Activated T-helper 17 cell treated with anti-CD3 and anti-CD28 coated beads, Interleukin-2, amount 50 U/mL, for 72 hours (primary cell): ENCODE data around the gene FLNB. TPM values are rescaled to one million over a fixed set of nuclear protein-coding genes. Genes with fewer than 3 reads are reported as not detected.

ENCODE experiments used
- ATAC-seq: fragments of 150-1000 bp; cut with Tn5 transposase; replicated peaks from 2 replicates; pipeline ENCODE4 v1.10.0; 2021; ENCODE audit warnings: mild to moderate bottlenecking, moderate library complexity
- H3K27ac Mint-ChIP-seq: one replicate; pipeline ENCODE4 v1.8.0; 2022; ENCODE audit warnings: mixed read lengths
- H3K27me3 Mint-ChIP-seq: one replicate; pipeline ENCODE4 v1.8.0; 2022; ENCODE audit warnings: mixed read lengths
- H3K36me3 Mint-ChIP-seq: one replicate; pipeline ENCODE4 v1.8.0; 2022; ENCODE audit warnings: low read depth, mild to moderate bottlenecking, mixed read lengths
- H3K4me1 Mint-ChIP-seq: one replicate; pipeline ENCODE4 v1.8.0; 2022; ENCODE audit warnings: mixed read lengths
- H3K4me3 Mint-ChIP-seq: one replicate; pipeline ENCODE4 v1.8.0; 2022; ENCODE audit warnings: mild to moderate bottlenecking, mixed read lengths
- H3K9me3 Mint-ChIP-seq: one replicate; pipeline ENCODE4 v1.8.0; 2022; ENCODE audit warnings: mixed read lengths
- total RNA-seq, 2 donors: library from RNA; stranded (reverse); gene quantifications; one replicate each; pipeline ENCODE4 v1.2.3, GENCODE V29; 2022

The FLNB gene
- total RNA-seq, 2 donors from 2014 or later: 22.5 to 23.6 TPM

- H3K9me3 Mint-ChIP-seq: no peaks in the 10 kb centered on the region
- ATAC-seq: no peak
- H3K4me1 Mint-ChIP-seq: no peaks in the 10 kb centered on the region
- H3K4me3 Mint-ChIP-seq: no peak overlapping the region
- H3K27ac Mint-ChIP-seq: no peak overlapping the region
- no peaks in the 10 kb centered on the region for H3K27me3 Mint-ChIP-seq
- no peaks in the 10 kb centered on the region for H3K36me3 Mint-ChIP-seq
Measured at GRCh38 chr3:57989646-57990045, 18.6 kb upstream of the FLNB start.

GRCh38 chr3:57992452-57993213, 15.6 kb upstream of the FLNB start:
- Mint-ChIP-seq H3K4me3 (no peak overlapping the region), H3K4me1 (no peaks in the 10 kb centered on the region), H3K27me3 (no peaks in the 10 kb centered on the region), H3K36me3 (no peaks in the 10 kb centered on the region), H3K9me3 (no peaks in the 10 kb centered on the region), H3K27ac (no peak overlapping the region)
- ATAC-seq: no peak

- Mint-ChIP-seq H3K36me3 (no peaks in the 10 kb centered on the region), H3K27ac (peak overlapping the region; percentile 92), H3K4me1 (peaks cover 9% of the 10 kb centered on the region), H3K4me3 (peak overlapping the region; percentile 83), H3K27me3 (no peaks in the 10 kb centered on the region), H3K9me3 (no peaks in the 10 kb centered on the region)
- peak; percentile 76 for ATAC-seq
Measured at GRCh38 chr3:57998366-57999283, 9.6 kb upstream of the FLNB start.

- no peak overlapping the region for H3K4me3 Mint-ChIP-seq
- no peak overlapping the region for H3K27ac Mint-ChIP-seq
- no peaks in the 10 kb centered on the region for H3K27me3 Mint-ChIP-seq
- no peaks in the 10 kb centered on the region for H3K9me3 Mint-ChIP-seq
- peaks cover 9% of the 10 kb centered on the region for H3K4me1 Mint-ChIP-seq
- ATAC-seq: no peak
- no peaks in the 10 kb centered on the region for H3K36me3 Mint-ChIP-seq
Measured at GRCh38 chr3:57999417-58000115, 8.7 kb upstream of the FLNB start.

GRCh38 chr3:58000306-58001085, 7.7 kb upstream of the FLNB start:
- no peak overlapping the region for H3K4me3 Mint-ChIP-seq
- no peak for ATAC-seq
- peaks cover 9% of the 10 kb centered on the region for H3K4me1 Mint-ChIP-seq
- H3K36me3 Mint-ChIP-seq: no peaks in the 10 kb centered on the region
- H3K27ac Mint-ChIP-seq: no peak overlapping the region
- H3K27me3 Mint-ChIP-seq: no peaks in the 10 kb centered on the region
- no peaks in the 10 kb centered on the region for H3K9me3 Mint-ChIP-seq

GRCh38 chr3:58001086-58001467, 7.1 kb upstream of the FLNB start:
- H3K27ac Mint-ChIP-seq: no peak overlapping the region
- peaks cover 9% of the 10 kb centered on the region for H3K4me1 Mint-ChIP-seq
- no peak overlapping the region for H3K4me3 Mint-ChIP-seq
- no peaks in the 10 kb centered on the region for H3K9me3 Mint-ChIP-seq
- no peaks in the 10 kb centered on the region for H3K27me3 Mint-ChIP-seq
- ATAC-seq: no peak
- H3K36me3 Mint-ChIP-seq: no peaks in the 10 kb centered on the region

DNA sequence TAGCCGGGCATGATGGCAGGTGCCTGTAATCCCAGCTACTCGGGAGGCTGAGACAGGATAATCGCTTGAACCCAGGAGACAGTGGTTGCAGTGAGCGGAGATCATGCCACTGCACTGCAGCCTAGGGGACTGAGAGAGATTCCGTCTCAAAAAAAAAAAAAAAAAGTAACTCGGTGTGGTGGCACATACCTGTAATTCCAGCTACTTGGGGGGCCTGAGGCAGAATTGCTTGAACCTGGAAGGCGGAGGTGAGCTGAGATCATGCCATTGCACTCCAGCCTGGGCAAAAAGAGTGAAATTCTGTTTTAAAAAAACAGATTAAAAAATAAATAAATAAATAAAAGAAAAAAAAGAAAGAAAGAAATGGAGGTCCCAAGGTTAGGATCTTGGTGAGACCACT, 6.2 kb upstream of the FLNB start:
- no peaks in the 10 kb centered on the region for H3K36me3 Mint-ChIP-seq

GRCh38 chr3:58003093-58003492, 5.1 kb upstream of the FLNB start:
- no peak overlapping the region for H3K27ac Mint-ChIP-seq
- H3K4me3 Mint-ChIP-seq: no peak overlapping the region
- no peaks in the 10 kb centered on the region for H3K27me3 Mint-ChIP-seq

More for the DNA sequence above, 6.2 kb upstream of the FLNB start:
- Mint-ChIP-seq H3K27ac (no peak overlapping the region), H3K4me3 (no peak overlapping the region), H3K9me3 (no peaks in the 10 kb centered on the region), H3K27me3 (no peaks in the 10 kb centered on the region), H3K4me1 (peaks cover 9% of the 10 kb centered on the region)
- ATAC-seq: no peak

GRCh38 chr3:58004973-58005372, 3.2 kb upstream of the FLNB start:
- Mint-ChIP-seq H3K4me1 (peaks cover 5% of the 10 kb centered on the region), H3K27me3 (no peaks in the 10 kb centered on the region), H3K4me3 (no peak overlapping the region), H3K9me3 (no peaks in the 10 kb centered on the region), H3K36me3 (no peaks in the 10 kb centered on the region), H3K27ac (no peak overlapping the region)
- no peak for ATAC-seq

More at GRCh38 chr3:58003093-58003492, 5.1 kb upstream of the FLNB start:
- ATAC-seq: no peak
- peaks cover 9% of the 10 kb centered on the region for H3K4me1 Mint-ChIP-seq
- H3K36me3 Mint-ChIP-seq: no peaks in the 10 kb centered on the region
- no peaks in the 10 kb centered on the region for H3K9me3 Mint-ChIP-seq

DNA sequence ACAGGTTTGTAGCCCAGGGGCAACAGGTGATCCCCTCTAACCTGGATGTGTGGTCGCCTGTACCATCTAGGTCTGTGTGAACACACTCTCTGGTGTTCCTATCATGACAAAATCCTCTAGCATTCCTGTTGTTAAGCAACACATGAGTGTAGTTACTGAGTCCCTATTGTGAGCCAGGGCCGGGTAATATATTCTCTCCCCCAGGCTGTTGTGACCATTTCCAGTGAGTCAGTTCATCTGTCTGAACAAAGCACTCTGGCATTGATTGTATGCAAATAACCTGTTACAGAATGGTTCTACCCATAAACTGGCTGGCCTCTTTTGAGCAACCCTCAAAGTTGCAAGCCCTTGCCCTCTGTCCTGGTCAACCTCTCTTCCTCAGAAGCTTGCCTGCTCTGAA, 2.6 kb upstream of the FLNB start:
- H3K4me3 Mint-ChIP-seq: no peak overlapping the region
- ATAC-seq: no peak

GRCh38 chr3:58006661-58007060, 1.6 kb upstream of the FLNB start:
- Mint-ChIP-seq H3K36me3 (no peaks in the 10 kb centered on the region), H3K9me3 (no peaks in the 10 kb centered on the region), H3K27ac (no peak overlapping the region), H3K4me1 (peaks cover 11% of the 10 kb centered on the region), H3K27me3 (no peaks in the 10 kb centered on the region), H3K4me3 (peak overlapping the region; percentile 16)
- ATAC-seq: no peak

More for the DNA sequence above, 2.6 kb upstream of the FLNB start:
- H3K27me3 Mint-ChIP-seq: no peaks in the 10 kb centered on the region
- H3K9me3 Mint-ChIP-seq: no peaks in the 10 kb centered on the region
- H3K27ac Mint-ChIP-seq: no peak overlapping the region
- peaks cover 6% of the 10 kb centered on the region for H3K4me1 Mint-ChIP-seq
- no peaks in the 10 kb centered on the region for H3K36me3 Mint-ChIP-seq

DNA sequence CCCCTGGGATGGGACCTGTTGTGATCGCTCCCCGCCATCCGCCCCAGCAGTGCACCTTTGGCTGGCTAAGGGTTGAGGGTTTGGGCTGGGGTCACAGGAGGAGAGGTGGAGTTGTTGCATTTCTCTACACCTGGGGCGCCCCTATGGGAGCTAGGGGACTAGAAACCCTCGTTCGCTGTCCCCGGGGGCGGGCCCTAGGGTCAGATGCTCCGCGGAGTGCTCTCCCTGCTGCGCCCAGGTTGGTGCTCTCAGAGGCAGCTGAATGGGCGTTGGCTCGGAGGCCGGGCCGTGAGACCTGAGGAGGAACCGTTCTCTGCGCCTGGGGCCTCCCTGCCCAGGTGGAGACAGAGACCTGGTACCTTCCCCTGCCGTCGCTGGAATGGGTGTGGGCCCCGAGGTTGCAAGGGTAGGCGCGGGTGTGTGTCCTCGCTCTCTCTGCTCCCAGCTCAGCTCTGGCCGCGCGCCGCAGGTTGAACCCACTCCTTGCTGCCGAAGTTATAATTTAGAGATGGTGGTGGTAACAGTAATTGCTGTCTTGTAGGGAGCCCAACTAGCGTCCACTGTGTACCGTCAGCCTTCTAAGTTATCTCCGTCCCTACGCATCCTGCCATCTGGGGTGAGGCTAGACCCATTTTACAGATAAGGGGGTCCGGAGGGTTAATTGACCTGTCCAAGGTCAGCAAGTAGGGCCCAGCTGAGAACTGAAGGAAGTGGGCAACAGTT, 965 bp downstream of the FLNB start:
- peak; percentile 54 for ATAC-seq
- Mint-ChIP-seq H3K9me3 (no peaks in the 10 kb centered on the region), H3K4me3 (peak overlapping the region; percentile 64), H3K27me3 (no peaks in the 10 kb centered on the region), H3K27ac (peak overlapping the region; percentile 0), H3K4me1 (peaks cover 23% of the 10 kb centered on the region), H3K36me3 (no peaks in the 10 kb centered on the region)

DNA sequence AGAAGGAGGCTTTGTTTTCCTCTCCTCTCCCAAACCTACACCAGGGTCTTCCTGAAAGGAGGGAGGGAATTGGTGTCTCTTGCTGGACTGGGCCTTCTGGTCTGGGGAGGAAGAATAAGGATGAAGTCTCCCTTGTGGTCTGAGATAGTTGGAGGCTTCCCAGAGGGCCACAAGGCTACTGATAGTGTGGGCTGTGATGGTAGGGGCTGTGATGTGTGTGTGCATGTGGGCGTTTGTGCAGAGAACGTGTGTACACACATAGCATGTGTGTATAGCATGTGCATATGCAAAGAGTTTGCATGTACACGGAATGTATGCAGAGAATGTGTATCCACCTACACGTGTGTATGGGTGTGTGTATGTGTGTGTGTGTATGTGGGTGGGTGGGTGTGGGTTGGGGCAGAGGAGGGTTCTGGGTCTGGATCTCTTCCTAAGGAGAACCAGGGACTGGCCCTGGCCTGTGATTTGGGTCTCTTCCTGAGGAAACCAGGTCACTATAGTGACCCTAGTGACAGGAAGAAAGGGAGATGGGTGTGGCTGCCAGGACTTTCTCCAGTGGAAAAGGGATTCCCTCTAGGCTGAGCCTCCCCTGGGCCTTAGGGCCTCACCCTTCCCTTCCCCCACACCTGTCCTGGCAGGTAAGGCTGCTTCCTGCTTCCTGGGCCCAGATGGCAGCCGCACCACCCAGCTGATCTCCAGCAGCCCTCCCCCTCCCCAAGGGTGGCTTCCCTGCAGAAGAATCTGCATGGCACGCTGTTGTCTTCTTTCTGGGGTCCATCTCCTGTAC, 1.7 kb downstream of the FLNB start:
- no peaks in the 10 kb centered on the region for H3K9me3 Mint-ChIP-seq
- peak overlapping the region; percentile 0 for H3K27ac Mint-ChIP-seq
- H3K4me3 Mint-ChIP-seq: peak overlapping the region; percentile 64
- H3K36me3 Mint-ChIP-seq: no peaks in the 10 kb centered on the region
- no peaks in the 10 kb centered on the region for H3K27me3 Mint-ChIP-seq
- peaks cover 23% of the 10 kb centered on the region for H3K4me1 Mint-ChIP-seq
- no peak for ATAC-seq
